CD4-positive, alpha-beta T cell treated with Interleukin-17A for 4 hours (primary cell): Measurements from ENCODE around the gene ZNF283.

Experiments used
- DNase-seq: peaks from one replicate; pipeline ENCODE4 v3.0.0-alpha.2; 2020; ENCODE audit warnings: mixed read lengths

The ZNF283 gene

DNA sequence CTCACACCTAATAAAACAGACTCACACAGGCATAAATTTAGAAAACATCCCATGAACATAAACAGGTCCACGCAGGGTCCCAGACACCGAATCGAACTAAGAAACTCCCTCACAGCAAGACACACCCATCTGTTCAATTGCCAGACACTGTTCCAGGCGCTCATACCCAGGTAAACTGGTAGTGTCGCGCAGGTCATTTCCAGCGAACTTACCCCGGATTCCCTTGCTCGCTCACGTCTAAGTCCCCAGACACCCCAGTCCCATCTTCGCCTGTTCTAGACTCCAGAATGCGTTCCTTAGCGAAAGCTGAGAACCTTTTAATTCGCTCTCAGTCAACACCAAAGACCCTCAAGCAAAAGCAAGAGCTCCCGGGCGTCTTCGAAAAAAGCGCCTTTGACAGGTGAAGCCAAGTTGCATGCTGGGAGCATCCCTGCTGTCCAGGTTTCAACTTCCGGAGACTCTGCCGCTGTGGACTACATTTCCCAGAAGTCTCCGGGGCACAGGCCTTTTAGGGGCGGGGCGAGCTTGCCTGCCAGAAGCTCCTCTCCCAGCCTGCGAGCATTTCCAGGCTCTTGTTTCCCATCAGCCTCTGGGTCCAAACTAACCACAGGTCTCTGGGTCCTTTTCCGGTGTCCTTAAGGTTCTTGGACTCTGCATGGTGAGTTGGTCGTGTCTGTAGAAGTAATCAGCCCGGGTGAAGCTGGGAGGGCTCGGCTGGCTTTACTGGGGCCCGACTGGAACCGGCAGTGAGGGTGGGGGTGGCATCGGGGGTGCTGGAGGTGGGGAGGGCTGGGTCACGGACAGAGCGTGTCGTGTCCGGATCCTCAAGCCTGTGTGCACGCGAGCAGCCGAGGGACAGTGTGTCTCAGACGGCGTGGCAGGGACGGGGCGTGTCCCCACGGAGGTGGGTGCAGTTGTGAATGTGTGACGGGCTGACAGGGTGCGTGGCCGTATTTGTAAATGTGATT, at the start of gene ZNF283:
TSS of gene ZNF283 (plus strand) at position 535 of the 968 bp plus-strand sequence. CDS start 6,184 bp downstream, outside the sequence.
- peak; percentile 88 for DNase-seq

GRCh38 chr19:43778651-43779050, 48.5 kb upstream of the ZNF283 start:
- no peak for DNase-seq

DNA sequence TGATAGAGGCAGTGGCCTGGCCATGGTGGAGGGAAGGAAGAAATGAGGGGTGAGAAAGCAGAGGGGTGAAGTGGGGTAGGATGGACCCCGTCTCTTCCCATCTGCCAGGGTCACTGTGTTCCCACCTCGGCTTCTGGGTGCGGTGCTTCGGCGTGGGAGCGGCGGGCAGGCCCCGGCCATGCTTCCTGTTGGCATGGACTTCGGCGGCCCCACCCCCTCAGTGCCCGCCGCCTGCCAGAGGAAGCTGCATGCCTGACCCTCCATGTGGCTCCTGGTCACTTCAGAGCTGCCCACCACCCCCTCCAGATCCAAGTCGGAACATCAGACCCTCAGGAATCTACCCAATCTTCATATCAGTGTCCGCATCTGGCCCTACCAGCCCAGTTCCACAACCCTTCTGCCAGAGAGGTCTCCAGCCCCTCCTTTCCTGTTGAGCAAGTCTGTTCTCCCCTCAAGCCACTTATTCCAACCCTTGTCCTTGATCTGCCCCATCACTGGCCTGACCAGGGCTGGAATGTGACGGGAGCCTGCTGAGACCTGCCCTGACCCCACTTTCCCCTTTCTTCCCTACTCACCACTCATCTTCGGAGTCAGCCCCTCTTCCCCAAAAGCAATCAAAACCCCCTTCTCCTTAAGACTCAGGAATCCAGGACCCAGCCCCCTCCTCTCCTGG, 47.8 kb upstream of the ZNF283 start:
- DNase-seq = no peak

DNA sequence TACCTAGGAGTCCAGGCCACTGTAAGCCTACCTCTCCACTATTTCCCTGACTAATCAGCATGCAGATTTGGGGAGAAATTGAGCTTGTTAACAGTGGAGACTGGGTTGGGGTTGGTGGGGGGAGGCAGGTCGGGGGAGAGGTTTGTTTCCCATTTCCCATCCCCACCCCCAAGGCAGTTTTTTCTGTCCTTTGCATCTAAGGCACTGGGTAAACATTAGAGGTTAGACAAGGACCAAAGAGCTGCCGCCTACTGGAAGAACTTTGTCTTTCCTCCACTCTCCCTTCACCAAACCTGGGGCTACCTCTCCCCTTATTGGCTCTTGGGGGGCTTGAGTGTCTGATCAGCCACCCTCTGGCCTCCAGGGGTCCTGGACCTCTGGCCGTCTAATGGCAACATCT, 47.3 kb upstream of the ZNF283 start:
- DNase-seq = peak; percentile 38

- DNase-seq = peak; percentile 73
Observed at GRCh38 chr19:43780706-43781525, 46.2 kb upstream of the ZNF283 start, which contains the start of gene KCNN4. Gene KCNN4 (minus strand): TSS chr19:43780973. CDS start chr19:43780861, 112 bp downstream.

- peak; percentile 31 for DNase-seq
Observed at GRCh38 chr19:43781630-43782310, 45.4 kb upstream of the ZNF283 start.

DNA sequence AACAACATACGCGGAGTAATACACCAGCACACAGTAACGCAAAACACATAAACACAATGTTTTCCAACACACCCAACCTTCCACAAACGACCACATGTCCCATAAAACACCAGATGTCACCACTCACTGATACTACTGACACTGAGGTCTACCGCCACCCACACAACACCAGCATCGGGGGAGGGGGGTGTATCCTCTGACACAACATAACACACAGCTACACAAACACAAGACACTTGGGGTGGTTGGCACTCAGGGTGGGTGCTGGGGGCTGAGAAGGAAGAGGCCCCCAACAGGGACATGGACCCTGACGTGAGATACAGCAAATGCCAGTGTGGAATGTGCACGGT, 44.8 kb upstream of the ZNF283 start:
- DNase-seq = no peak

- DNase-seq = no peak
Observed at GRCh38 chr19:43782689-43783231, 44.4 kb upstream of the ZNF283 start.

- no peak for DNase-seq
Observed at GRCh38 chr19:43783636-43784035, 43.5 kb upstream of the ZNF283 start.

- peak; percentile 82 for DNase-seq
Observed at GRCh38 chr19:43784241-43784980, 42.7 kb upstream of the ZNF283 start.

- DNase-seq = peak; percentile 62
Observed at GRCh38 chr19:43784981-43785808, 41.9 kb upstream of the ZNF283 start.

GRCh38 chr19:43786665-43787064, 40.5 kb upstream of the ZNF283 start:
- no peak for DNase-seq

GRCh38 chr19:43789029-43789428, 38.1 kb upstream of the ZNF283 start:
- peak; percentile 33 for DNase-seq

- DNase-seq = no peak
Observed at GRCh38 chr19:43790587-43790986, 36.5 kb upstream of the ZNF283 start.

- DNase-seq = no peak
Observed at GRCh38 chr19:43797118-43797517, 30.0 kb upstream of the ZNF283 start.

DNA sequence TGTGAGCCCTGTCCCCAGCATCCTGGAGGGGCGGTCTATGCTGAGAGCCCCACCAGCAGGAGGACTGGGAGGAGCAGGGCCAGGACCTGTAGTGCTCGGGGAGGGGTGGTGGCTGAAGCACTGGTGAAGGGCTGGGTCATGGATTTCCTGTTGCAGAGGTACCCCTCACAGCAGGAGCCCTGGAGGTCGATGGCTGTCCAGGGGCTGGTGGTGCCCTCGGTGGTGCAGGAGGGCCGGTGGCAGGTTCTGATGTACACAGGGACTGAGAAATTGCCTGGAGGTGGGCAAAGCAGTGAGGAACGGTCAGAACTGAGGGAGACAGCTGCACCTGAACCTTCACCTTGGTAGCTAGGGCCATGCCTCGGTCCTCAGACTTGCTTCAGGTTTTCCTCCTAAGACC, 29.6 kb upstream of the ZNF283 start:
- no peak for DNase-seq

GRCh38 chr19:43798026-43798545, 29.0 kb upstream of the ZNF283 start:
- no peak for DNase-seq

DNA sequence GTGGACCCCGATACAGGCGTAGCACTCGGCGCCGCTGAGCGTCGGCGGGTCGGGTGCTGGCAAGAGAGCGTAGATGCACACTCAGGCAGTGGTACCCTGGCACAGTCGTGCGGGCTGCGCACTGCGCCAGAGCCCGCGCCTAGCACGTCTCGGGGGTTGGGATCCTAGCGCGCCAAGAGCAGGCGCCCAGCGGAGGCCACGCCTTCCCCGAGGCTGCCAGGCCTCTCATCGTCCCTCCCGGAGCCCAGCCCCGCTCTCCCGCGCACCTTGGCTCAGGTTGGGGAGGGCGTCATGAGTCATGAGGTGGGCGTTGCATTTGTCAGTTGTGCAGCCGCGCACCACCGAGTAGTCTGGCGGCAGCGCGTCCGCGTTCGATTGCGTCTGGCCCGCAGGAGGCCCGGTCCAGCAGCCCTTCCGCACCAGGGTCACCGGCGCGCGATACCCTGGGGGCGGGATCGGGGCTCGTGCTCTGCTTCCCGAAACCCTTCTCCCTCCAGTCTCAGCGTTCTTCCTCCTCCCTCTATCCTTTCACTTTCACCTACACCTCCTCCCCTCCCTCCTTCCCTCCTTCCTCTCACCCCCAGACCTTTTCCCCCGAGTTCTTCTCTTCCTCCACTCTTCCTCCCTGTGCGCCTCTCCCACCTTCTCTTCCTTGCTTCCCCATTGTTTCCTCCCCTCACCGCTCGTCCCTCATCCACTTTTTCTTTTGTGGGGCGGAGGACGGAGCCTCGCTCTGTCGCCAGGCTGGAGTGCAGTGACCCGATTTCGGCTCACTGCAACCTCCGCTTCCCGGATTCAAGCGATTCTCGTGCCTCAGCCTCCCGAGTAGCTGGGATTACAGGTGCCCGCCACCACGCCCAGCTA, 28.3 kb upstream of the ZNF283 start:
- DNase-seq = peak; percentile 81

GRCh38 chr19:43799502-43800142, 27.5 kb upstream of the ZNF283 start:
- DNase-seq = no peak
